Muscle layer of duodenum (tissue), 2 donors: Measurements from ENCODE around the gene CDHR2.

Experiments
- H3K27ac ChIP-seq: one replicate; pipeline ENCODE4 v1.7.0; 2013; ENCODE audit warnings: mild to moderate bottlenecking, low read length
- H3K27me3 ChIP-seq: one replicate; pipeline ENCODE4 v1.7.0; 2013; ENCODE audit warnings: low read depth, mild to moderate bottlenecking, control low read depth, low read length
- H3K36me3 ChIP-seq, 2 donors: one replicate each; pipeline ENCODE4 v1.7.0; 2013; ENCODE audit warnings: low read length in 2 of 2, control low read depth in 1 of 2, mild to moderate bottlenecking in 1 of 2; ENCODE audit not compliant: insufficient read depth in 2 of 2, control insufficient read depth in 1 of 2
- H3K4me1 ChIP-seq, 2 donors: one replicate each; pipeline ENCODE4 v1.7.0; 2013; ENCODE audit warnings: low read length in 2 of 2, mild to moderate bottlenecking in 2 of 2, control low read depth in 1 of 2, moderate library complexity in 1 of 2; ENCODE audit not compliant: insufficient read depth in 2 of 2, control insufficient read depth in 1 of 2
- H3K4me3 ChIP-seq, 2 donors: one replicate each; pipeline ENCODE4 v1.7.0; 2013; ENCODE audit warnings: low read length in 2 of 2, low read depth in 1 of 2, mild to moderate bottlenecking in 1 of 2
- H3K9me3 ChIP-seq, 2 donors: one replicate each; pipeline ENCODE4 v1.7.0; 2013; ENCODE audit warnings: low read length in 2 of 2, control low read depth in 1 of 2, mild to moderate bottlenecking in 1 of 2; ENCODE audit not compliant: control insufficient read depth in 1 of 2
- donor health status: healthy.

The CDHR2 gene

DNA sequence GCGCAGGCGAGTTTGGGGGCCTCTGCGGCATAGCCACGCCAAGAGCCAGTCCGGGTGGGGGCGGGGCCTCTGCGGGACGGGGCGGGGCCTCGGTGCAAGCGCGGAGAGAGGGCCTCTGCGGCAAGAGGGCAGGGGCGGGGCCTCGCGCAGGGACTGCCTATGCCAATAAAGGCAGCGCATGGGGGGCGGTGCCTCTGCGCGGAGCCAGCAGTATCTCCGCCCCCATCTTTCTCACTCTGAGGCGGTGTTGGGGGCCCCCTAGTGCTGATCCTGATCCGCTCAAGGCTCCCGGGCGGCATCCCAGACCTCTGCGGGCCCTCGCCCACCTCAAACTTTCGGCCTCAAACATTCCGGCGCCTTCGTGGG lies 70.0 kb downstream of the CDHR2 start:
- no peak overlapping the region for H3K27ac ChIP-seq
- peak overlapping the region in 1 of 2 donors; percentile 46 for H3K4me3 ChIP-seq
- H3K9me3 ChIP-seq: no peaks in the 10 kb centered on the region
- no peaks in the 10 kb centered on the region for H3K36me3 ChIP-seq
- H3K4me1 ChIP-seq: peaks cover 0 to 34% of the 10 kb centered on the region in 2 donors
- H3K27me3 ChIP-seq: peaks cover 38% of the 10 kb centered on the region

DNA sequence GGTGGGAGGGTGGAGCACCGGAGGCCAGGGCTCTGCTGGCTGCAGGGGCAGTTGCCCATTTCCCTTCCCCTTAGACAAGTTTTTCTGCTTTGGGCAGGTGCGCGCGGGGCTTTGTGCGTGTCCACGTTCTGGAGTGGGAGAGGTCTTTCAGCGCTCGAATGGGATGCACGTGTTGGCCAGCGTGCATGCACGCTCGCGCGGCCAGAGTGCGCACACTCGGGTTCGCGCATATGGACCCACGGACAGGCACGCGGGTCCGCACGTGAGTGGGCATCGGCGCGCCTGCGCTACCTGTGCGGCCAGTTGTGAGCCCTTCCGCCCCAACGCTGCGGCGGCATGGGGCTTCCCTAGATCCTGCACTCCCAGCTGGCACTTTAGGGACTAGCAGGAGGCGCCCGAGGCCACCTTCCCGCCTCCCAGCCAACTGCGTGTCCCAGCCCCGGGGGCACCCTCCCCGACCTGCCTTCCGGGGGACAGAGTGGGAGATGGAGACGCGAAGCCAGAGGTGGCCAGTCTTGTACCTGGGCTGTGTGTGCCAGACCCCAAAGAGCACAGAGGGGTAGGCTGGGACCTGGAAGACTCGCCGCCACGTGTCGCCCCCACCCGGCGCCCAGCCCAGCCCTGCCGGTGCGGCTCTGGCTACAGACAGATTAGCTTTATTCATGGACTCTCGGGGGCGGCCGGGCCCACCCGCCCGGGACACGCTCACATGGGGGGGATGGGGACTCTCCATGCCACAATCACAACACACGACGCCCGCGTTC lies 70.6 kb downstream of the CDHR2 start:
- peak overlapping the region in 1 of 2 donors; percentile 46 for H3K4me3 ChIP-seq
- peaks cover 38% of the 10 kb centered on the region for H3K27me3 ChIP-seq
- H3K4me1 ChIP-seq: peaks cover 0 to 32% of the 10 kb centered on the region in 2 donors

DNA sequence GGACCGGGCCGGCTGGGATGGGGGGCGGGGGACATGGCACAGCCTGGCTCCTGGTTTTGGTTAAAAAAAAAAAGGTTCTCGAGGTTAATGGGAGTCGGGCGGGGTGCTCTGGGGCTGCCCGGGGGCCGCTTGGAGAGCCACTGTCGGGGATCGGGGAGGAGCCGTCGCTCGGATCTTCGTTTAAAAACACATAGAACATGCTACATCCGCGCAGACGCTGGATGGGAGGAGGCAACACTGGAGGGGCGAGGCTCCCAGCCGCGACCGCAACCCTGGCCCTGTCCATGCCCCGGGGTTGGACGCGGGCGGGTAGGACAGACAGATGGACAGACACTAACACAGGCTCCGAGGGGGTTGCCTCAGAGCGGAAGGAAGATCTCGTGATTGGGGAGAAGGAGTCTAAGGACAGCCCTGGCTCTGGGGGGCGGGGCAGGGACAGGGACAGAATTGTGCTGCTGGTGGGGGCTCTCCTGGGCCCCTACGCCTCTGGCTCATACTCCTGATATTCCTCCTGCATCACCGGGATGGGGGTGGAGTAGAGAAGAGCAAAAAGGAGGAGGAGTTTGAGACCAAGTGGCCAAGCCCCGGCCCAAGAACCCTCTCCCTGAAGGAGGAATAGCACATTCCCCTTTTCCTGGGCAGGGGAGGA lies 71.3 kb downstream of the CDHR2 start:
- H3K9me3 ChIP-seq: no peaks in the 10 kb centered on the region
- peaks cover 38% of the 10 kb centered on the region for H3K27me3 ChIP-seq
- no peak overlapping the region for H3K27ac ChIP-seq
- no peak overlapping the region for H3K4me3 ChIP-seq
- no peaks in the 10 kb centered on the region for H3K36me3 ChIP-seq
- H3K4me1 ChIP-seq: peaks cover 0 to 32% of the 10 kb centered on the region in 2 donors

More for the DNA sequence above, 70.6 kb downstream of the CDHR2 start:
- H3K27ac ChIP-seq: no peak overlapping the region
- no peaks in the 10 kb centered on the region for H3K36me3 ChIP-seq
- H3K9me3 ChIP-seq: no peaks in the 10 kb centered on the region

DNA sequence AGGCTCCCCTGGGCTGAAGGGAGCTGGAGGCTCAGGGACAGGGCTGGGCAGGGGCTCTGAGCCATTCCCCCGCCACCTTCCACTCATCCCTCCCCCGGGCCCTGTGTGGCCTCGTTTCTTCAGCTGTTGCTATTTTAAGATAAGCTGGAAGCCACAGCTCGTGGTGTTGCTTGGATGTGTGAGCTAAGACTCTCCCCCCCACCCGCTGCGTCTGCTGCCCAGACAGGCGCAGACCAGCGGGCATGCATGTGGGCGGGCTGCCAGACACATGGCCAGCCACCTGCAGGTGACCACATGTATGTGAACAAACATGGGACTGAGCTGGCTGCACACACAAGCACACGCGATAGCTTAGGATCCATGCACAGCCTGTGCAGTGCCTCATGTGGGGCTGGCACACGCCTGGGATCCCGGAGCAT lies 72.5 kb downstream of the CDHR2 start:
- Histone ChIP-seq H3K4me1 (peaks cover 0 to 32% of the 10 kb centered on the region in 2 donors), H3K4me3 (no peak overlapping the region), H3K27ac (no peak overlapping the region), H3K36me3 (no peaks in the 10 kb centered on the region), H3K27me3 (peaks cover 46% of the 10 kb centered on the region), H3K9me3 (no peaks in the 10 kb centered on the region)

DNA sequence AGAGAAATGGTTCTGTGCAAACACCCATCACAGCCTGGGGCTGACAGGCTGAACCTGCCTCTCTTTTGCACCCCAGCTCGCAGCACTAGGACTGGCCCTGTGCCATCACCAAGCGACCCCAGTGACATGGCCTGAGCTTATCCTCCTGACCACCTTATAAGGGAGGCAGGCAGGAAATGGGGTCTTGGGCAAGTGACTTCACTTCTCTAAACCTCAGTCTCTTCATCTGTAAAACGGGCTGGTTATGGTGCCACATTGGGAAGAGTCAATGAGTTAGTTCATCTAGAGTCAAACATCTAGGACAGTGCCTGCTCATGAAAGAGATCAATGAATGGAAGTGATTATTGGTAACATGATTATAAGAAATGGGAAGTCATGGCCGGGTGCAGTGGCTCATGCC lies 75.0 kb downstream of the CDHR2 start:
- Histone ChIP-seq H3K9me3 (no peaks in the 10 kb centered on the region), H3K27ac (no peak overlapping the region), H3K4me1 (peaks cover 0 to 29% of the 10 kb centered on the region in 2 donors), H3K36me3 (no peaks in the 10 kb centered on the region), H3K27me3 (peaks cover 58% of the 10 kb centered on the region), H3K4me3 (no peak overlapping the region)

DNA sequence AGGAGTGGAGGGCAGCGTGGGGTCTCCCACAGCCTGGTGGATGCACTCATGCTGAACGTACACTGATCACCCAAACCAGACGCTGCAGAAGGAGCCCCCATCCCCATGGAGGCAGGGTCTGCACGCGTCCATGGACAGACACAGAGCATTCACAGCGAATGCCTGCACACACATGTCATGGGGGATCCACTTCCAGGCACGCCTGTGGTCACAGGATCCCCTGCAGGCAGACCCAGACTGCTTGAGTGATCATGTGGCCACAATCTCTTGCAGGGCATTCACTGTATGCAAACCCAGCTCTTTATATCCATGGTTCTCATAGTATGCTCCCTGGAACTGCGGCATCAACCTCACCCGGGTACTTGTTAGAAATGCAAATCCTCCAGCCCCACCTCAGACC lies 75.8 kb downstream of the CDHR2 start:
- peaks cover 58% of the 10 kb centered on the region for H3K27me3 ChIP-seq
- H3K9me3 ChIP-seq: no peaks in the 10 kb centered on the region
- no peak overlapping the region for H3K27ac ChIP-seq
- no peak overlapping the region for H3K4me3 ChIP-seq
- H3K36me3 ChIP-seq: no peaks in the 10 kb centered on the region
- peaks cover 0 to 29% of the 10 kb centered on the region in 2 donors for H3K4me1 ChIP-seq

DNA sequence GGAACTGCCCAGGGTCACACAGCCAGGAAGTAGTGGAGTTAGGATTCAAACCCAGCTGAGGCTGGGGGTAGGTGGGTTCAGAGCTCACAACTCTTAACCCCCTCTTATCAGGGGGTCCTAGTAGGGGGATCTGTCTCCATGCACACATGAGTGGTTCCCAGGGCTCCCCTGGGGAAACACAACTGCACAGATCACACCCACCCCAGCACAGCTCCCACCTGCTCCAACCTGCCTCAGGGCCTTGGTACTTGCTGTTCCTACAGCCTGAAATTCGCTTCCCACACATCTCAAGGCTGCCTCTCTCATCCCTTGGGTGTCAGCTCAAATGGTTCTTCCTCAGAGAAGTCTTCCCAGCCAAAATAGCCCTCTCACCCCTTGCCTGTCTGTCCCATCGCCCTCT lies 76.4 kb downstream of the CDHR2 start:
- Histone ChIP-seq H3K4me1 (peaks cover 0 to 29% of the 10 kb centered on the region in 2 donors), H3K4me3 (no peak overlapping the region), H3K9me3 (no peaks in the 10 kb centered on the region), H3K36me3 (no peaks in the 10 kb centered on the region), H3K27me3 (peaks cover 56% of the 10 kb centered on the region), H3K27ac (no peak overlapping the region)

DNA sequence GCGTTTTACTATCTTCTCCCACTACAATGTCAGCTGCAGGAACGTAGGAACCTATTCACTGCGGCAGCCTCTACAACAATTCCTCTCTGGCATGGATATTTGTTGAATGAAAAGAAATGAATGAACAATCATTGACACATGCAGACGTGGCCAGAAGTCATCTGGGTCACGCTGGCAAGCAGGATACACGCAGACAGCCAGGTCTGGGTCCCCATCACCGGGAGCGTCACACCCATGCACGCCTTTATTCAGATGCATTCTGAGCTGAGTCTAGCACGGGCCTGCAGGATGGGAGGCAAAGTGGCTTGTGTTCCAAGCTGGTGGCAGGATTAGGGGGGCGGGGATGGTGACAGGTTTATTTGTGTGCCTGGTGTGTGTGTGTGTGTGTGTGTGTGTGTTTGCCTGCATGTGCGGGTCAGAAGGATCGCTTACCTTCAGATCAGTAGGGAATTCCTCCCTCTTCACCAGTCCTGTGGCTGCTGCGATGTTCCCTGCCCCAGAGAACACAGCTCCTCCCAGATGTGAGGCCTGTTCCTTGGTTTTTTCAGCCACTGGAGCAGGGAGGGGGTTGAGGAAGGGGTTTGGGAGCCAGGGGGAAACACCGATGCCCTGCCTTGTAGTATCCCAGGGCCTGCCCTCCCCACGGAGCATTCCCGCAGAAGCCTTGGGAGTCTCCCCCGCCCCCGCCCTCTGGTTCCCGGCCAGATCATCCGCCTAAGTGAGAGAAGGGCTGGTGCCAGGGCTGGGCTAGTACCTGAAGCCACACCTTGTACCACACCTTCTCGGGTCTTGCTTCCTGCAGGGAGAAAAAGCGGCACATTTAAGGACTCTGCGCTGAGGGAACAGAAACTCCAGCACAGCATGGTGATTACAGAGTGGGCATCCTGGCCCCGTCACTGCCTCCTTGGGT lies 77.1 kb downstream of the CDHR2 start:
- no peaks in the 10 kb centered on the region for H3K36me3 ChIP-seq
- H3K27me3 ChIP-seq: peaks cover 56% of the 10 kb centered on the region
- no peaks in the 10 kb centered on the region for H3K9me3 ChIP-seq
- H3K4me1 ChIP-seq: peaks cover 0 to 24% of the 10 kb centered on the region in 2 donors
- H3K27ac ChIP-seq: no peak overlapping the region
- H3K4me3 ChIP-seq: no peak overlapping the region

DNA sequence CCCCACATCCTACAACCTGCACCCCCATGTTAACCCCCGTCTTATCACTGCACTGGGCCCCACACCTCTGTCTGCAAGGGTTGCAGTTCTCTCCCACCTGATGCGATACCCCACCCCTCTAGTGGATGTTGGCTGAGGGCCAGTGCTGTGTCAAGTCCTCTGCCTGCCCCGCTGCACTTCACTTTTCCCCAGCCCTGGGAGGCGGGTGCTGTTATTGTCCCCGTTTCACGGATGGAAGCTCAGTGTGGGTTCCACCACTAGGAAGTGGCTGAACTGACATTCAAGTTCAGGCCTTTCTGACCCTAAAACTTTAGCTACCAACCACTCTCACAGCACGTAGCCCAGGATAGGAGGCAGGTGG lies 77.7 kb downstream of the CDHR2 start:
- Histone ChIP-seq H3K9me3 (no peaks in the 10 kb centered on the region), H3K27me3 (peaks cover 52% of the 10 kb centered on the region), H3K4me3 (no peak overlapping the region), H3K4me1 (peaks cover 0 to 18% of the 10 kb centered on the region in 2 donors), H3K36me3 (no peaks in the 10 kb centered on the region), H3K27ac (no peak overlapping the region)

DNA sequence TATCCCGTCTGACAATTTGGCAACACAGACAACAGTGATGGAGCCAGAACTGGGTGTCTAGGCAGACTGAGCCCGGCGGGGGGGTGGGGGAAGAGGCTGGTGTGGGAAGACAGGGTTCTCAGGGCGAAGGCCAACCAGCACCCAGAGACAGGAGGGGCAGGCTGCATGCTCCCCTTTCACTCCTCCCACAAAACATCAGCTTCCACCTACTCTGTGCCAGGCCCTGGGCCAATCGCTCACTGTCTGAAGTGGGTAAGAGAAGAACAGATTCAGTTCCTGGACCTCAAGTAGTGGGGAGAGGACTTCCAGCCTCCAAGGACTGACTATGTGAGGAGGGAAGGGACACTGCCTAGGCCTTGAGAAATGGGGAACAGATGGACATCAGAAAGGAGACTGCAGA lies 78.4 kb downstream of the CDHR2 start:
- peaks cover 50% of the 10 kb centered on the region for H3K27me3 ChIP-seq
- peaks cover 0 to 17% of the 10 kb centered on the region in 2 donors for H3K4me1 ChIP-seq
- no peaks in the 10 kb centered on the region for H3K9me3 ChIP-seq
- no peak overlapping the region for H3K27ac ChIP-seq
- no peaks in the 10 kb centered on the region for H3K36me3 ChIP-seq
- H3K4me3 ChIP-seq: no peak overlapping the region
